Measurements from ENCODE around the gene NKX1-2. TPM values are rescaled to one million over a fixed set of nuclear protein-coding genes. Genes with fewer than 3 reads are reported as not detected.

NKX1-2 gene
- total and polyA plus RNA-seq, 2 experiments from 2014 or later, result 9.8 to 39.4 TPM

- no peak for TF ChIP-seq ETS1 (IDR thresholded peaks at IDR 0.05)
- TF ChIP-seq STAT1 (IDR thresholded peaks at IDR 0.05; ENCODE audit: unreplicated experiment), result no peak
- no peak for TF ChIP-seq JUNB (IDR thresholded peaks at IDR 0.05; ENCODE audit: unreplicated experiment)
- TF ChIP-seq CTCF (conservative IDR thresholded peaks at IDR 0.05; ENCODE audit: low read depth in 2 of 2), result no peak
- TF ChIP-seq ZNF331 (CRISPR knock-in tag; IDR thresholded peaks at IDR 0.05; ENCODE audit: low read depth), result no peak
- TF ChIP-seq CREB1 (CRISPR knock-in tag; IDR thresholded peaks at IDR 0.05; ENCODE audit: low read depth), result no peak
- no peak for TF ChIP-seq ZNF114 (CRISPR knock-in tag; IDR thresholded peaks at IDR 0.05)
These were observed 35.8 kb downstream of the NKX1-2 start (continued) for GRCh38 chr10:124414076-124414475.

- Mint-ChIP-seq H3K4me1 (no peaks in the 10 kb centered on the region), H3K9me3 (no peaks in the 10 kb centered on the region), H3K27ac (no peak overlapping the region), H3K27me3 (ENCODE audit: insufficient read depth, low read depth, poor library complexity) (no peaks in the 10 kb centered on the region), H3K36me3 (ENCODE audit: low read depth) (peaks cover 38% of the 10 kb centered on the region; the same call in 2 of the 3 replicates), H3K4me3 (no peak overlapping the region)
- TF ChIP-seq POLR2AphosphoS5 (IDR thresholded peaks at IDR 0.05; ENCODE audit: low read depth), result no peak
- no peak for TF ChIP-seq JUNB (IDR thresholded peaks at IDR 0.05; ENCODE audit: unreplicated experiment)
- TF ChIP-seq STAT1 (IDR thresholded peaks at IDR 0.05; ENCODE audit: unreplicated experiment), result no peak
- TF ChIP-seq ETS1 (IDR thresholded peaks at IDR 0.05), result no peak
- no peak for TF ChIP-seq EZH2phosphoT487 (IDR thresholded peaks at IDR 0.05; ENCODE audit: unreplicated experiment)
- TF ChIP-seq CREB1 (CRISPR knock-in tag; IDR thresholded peaks at IDR 0.05; ENCODE audit: low read depth), result no peak
- no peak for TF ChIP-seq ZNF331 (CRISPR knock-in tag; IDR thresholded peaks at IDR 0.05; ENCODE audit: low read depth)
- no peak for TF ChIP-seq REST (IDR thresholded peaks at IDR 0.05; ENCODE audit: unreplicated experiment)
- H3K9me2 ChIP-seq (ENCODE audit: insufficient read depth), result no peaks in the 10 kb centered on the region
- H3K4me2 ChIP-seq, result no peak overlapping the region
- no peak overlapping the region for H3K27ac ChIP-seq (ENCODE audit: low read depth)
- H4K20me1 ChIP-seq (replicated peaks; ENCODE audit: insufficient read depth), result peaks cover 7% of the 10 kb centered on the region
- ATAC-seq (no peak), DNase-seq (ENCODE audit: low spot score) (no peak)
- peaks cover 38% of the 10 kb centered on the region for H3K79me2 ChIP-seq (replicated peaks; ENCODE audit: insufficient read depth)
- H2AFZ ChIP-seq, result no peak overlapping the region
- H3K27me3 ChIP-seq (ENCODE audit: insufficient read depth), result no peaks in the 10 kb centered on the region
- no peak overlapping the region for H3K4me3 ChIP-seq
- no peaks in the 10 kb centered on the region for H3K4me1 ChIP-seq (ENCODE audit: insufficient read depth)
- peaks cover 17% of the 10 kb centered on the region; the same call in 1 of the 2 replicates for H3K36me3 ChIP-seq (ENCODE audit: insufficient read depth)
- peaks cover 5% of the 10 kb centered on the region; the same call in 1 of the 2 replicates for H3F3A ChIP-seq (replicated peaks; ENCODE audit: low read depth)
These were observed 40.1 kb downstream of the NKX1-2 start for GRCh38 chr10:124409696-124410095.

Data from GM23338 (cell line).